Calu3 (cell line): ENCODE measurements around the gene USP10. TPM values are rescaled to one million over a fixed set of nuclear protein-coding genes. Genes with fewer than 3 reads are reported as not detected.

ENCODE experiments used
- BruUV-seq: library from RNA; stranded (reverse); fragments of 400-500 nt; replicated peaks from 2 replicates; lab custom pipeline; 2021; lab: Mats Ljungman, UMichigan
- CTCF ChIA-PET: fragments of 300-600 bp; sonication (Branson Sonifier 250); formaldehyde crosslinking; loops from one replicate; lab custom pipeline; 2022; ENCODE audit warnings: antibody characterized with exemption; lab: Charles Lee
- DNase-seq: peaks from one replicate; pipeline ENCODE4 v3.0.0; 2022
- H3K27ac Mint-ChIP-seq: one replicate; pipeline ENCODE4 v1.8.0; 2022; ENCODE audit warnings: mixed read lengths; ENCODE audit not compliant: unreplicated experiment
- H3K27me3 Mint-ChIP-seq: one replicate; pipeline ENCODE4 v1.8.0; 2022; ENCODE audit warnings: mixed read lengths; ENCODE audit not compliant: unreplicated experiment
- H3K36me3 Mint-ChIP-seq: one replicate; pipeline ENCODE4 v1.8.0; 2022; ENCODE audit warnings: mild to moderate bottlenecking, moderate library complexity, mixed read lengths; ENCODE audit not compliant: insufficient read depth, unreplicated experiment
- H3K4me1 Mint-ChIP-seq: one replicate; pipeline ENCODE4 v1.8.0; 2022; ENCODE audit warnings: mild to moderate bottlenecking, low read depth, mixed read lengths; ENCODE audit not compliant: unreplicated experiment
- H3K4me3 Mint-ChIP-seq: one replicate; pipeline ENCODE4 v1.8.0; 2022; ENCODE audit warnings: mild to moderate bottlenecking, low read depth, moderate library complexity, mixed read lengths; ENCODE audit not compliant: unreplicated experiment
- H3K9me3 Mint-ChIP-seq: one replicate; pipeline ENCODE4 v1.8.0; 2022; ENCODE audit warnings: low read depth, mixed read lengths; ENCODE audit not compliant: unreplicated experiment
- intact Hi-C: fragments of 100-400 bp; cut with micrococcal nuclease; formaldehyde crosslinking; loops from one replicate; pipeline ENCODE4 v1.10.0; 2022; ENCODE audit not compliant: unreplicated experiment
- total RNA-seq: library from RNA; stranded (reverse); gene quantifications from 2 replicates; pipeline ENCODE4 v1.2.3, GENCODE V29; 2022
- TF ChIP-seq, protein P1 (sequence below): fragments of 200-600 bp; IDR thresholded peaks from one replicate; pipeline ENCODE4 v1.8.0; 2022; ENCODE audit warnings: antibody characterized with exemption; ENCODE audit not compliant: unreplicated experiment

Gene USP10
- total RNA-seq, 1 experiment from 2014 or later, result 141 TPM

DNA sequence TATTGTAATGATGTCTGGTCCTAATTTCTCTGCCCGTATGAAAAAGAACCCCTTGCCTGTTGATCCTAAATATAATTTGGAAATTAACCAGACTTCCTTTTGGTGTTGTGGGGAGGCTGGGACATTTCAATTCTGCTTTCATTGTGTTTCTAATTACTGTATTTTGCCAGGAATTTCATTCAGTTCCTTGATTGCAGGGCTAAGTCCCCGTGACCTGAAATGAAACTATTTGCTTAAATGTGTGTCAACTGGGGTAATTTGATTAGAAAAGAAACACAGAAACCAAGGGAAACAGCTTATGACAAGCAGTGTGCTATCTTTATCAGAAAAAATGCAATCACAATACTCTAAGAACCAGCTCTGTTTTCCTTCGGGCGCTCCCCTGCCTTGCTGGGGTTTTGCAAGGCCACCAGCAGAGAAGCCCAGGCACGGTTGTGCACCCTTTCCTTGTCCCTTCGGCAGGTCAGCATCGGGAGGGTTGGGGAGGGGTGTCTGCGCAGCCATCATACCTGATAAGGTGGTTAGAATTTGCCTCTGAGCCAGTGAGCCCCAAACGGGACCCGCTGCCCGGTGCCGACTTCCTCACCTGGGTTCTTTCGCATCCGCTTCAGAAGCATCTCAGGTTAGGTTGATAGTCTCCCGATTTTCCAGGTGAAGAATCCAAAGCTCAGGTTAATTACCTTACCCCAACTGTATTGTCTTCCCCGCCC lies 32.0 kb upstream of the USP10 start:
- CTCF ChIA-PET, result no interaction called here
- Mint-ChIP-seq H3K4me3 (no peak overlapping the region), H3K9me3 (no peaks in the 10 kb centered on the region), H3K36me3 (peaks cover 21% of the 10 kb centered on the region), H3K27ac (no peak overlapping the region), H3K27me3 (no peaks in the 10 kb centered on the region), H3K4me1 (no peaks in the 10 kb centered on the region)
- no peak for DNase-seq
- intact Hi-C loops, result no loop called here
- BruUV-seq, result no TSS peak
- TF ChIP-seq, protein P1, sequence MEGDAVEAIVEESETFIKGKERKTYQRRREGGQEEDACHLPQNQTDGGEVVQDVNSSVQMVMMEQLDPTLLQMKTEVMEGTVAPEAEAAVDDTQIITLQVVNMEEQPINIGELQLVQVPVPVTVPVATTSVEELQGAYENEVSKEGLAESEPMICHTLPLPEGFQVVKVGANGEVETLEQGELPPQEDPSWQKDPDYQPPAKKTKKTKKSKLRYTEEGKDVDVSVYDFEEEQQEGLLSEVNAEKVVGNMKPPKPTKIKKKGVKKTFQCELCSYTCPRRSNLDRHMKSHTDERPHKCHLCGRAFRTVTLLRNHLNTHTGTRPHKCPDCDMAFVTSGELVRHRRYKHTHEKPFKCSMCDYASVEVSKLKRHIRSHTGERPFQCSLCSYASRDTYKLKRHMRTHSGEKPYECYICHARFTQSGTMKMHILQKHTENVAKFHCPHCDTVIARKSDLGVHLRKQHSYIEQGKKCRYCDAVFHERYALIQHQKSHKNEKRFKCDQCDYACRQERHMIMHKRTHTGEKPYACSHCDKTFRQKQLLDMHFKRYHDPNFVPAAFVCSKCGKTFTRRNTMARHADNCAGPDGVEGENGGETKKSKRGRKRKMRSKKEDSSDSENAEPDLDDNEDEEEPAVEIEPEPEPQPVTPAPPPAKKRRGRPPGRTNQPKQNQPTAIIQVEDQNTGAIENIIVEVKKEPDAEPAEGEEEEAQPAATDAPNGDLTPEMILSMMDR, result no peak

- CTCF ChIA-PET, result interaction anchor here (0.6 to 1.1 kb wide), 3 partner anchors 9 to 173 kb away, joined by 3 to 4 read pairs (median 3); no protein-coding TSS in a partner anchor
- TF ChIP-seq, protein P1, result no peak
- no peaks in the 10 kb centered on the region for H3K9me3 Mint-ChIP-seq
- no peaks in the 10 kb centered on the region for H3K4me1 Mint-ChIP-seq
- peaks cover 7% of the 10 kb centered on the region for H3K36me3 Mint-ChIP-seq
- intact Hi-C loops, result no loop called here
- H3K4me3 Mint-ChIP-seq, result no peak overlapping the region
- no peak for DNase-seq
- H3K27me3 Mint-ChIP-seq, result no peaks in the 10 kb centered on the region
- no peak overlapping the region for H3K27ac Mint-ChIP-seq
- no TSS peak for BruUV-seq
Observed at GRCh38 chr16:84670063-84670462, 29.7 kb upstream of the USP10 start.

DNA sequence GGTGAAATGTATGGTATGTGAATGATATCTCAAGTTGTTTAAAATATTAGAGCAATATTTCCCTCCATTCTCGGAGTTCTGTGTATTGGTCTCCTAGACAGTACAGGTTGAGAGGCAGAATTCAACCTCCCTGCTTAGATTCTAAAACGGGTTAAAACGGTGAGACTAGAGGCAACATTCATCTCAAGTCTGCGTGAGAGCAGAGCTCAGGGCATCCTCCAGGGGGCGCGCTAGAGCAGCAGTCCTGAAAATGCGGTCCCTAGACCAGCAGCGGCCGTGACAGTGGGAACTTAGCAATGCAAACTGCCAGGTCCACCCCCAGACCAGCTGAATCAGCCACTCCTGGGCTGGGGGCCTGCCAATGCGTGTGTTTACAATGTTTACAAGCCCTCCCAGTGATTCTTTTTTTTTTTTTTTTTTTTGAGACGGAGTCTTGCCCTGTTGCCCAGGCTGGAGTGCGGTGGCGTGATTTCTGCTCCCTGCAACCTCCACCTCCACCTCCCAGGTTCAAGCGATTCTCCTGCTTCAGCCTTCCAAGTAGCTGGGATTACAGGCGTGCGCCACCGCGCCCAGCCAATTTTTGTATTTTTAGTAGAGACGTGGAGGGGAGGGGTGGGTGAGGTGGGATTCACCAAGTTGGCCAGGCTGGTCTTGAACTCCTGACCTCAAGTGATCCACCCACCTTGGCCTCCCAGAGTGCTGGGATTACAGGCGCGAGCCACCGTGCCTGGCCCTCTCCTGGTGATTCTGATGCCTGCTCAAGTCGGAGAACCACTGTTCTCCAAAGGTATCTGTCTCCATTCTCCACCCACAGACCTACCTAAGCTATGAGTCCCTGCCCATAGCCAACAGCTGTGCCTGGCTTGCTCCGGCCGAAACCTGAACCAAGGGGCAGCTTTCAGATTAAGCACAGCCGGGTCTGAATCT lies 27.3 kb upstream of the USP10 start:
- no peak overlapping the region for H3K27ac Mint-ChIP-seq
- TF ChIP-seq, protein P1, result peak; percentile 93
- DNase-seq, result peak; percentile 90

DNA sequence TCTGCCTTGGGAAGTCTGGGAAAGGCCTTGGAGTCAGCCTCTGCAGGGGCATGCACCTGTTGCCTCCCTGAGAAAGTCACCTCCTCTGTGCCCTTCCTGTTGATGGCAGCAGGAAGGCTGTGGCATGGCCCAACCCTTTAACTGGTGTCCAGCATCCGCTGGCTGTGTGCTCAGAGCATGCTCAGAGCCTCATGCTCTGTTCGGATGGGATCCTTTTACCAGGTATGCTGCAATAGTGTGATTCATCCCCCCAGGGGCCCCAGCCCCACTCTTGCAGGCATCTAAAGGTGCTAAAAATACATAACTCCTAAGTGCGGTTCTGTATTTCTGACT lies 26.6 kb upstream of the USP10 start:
- H3K27ac Mint-ChIP-seq, result no peak overlapping the region
- peaks cover 23% of the 10 kb centered on the region for H3K27me3 Mint-ChIP-seq
- no peaks in the 10 kb centered on the region for H3K9me3 Mint-ChIP-seq
- BruUV-seq, result no TSS peak
- no peaks in the 10 kb centered on the region for H3K36me3 Mint-ChIP-seq
- no peak overlapping the region for H3K4me3 Mint-ChIP-seq
- CTCF ChIA-PET, result interaction anchor here (0.7 to 1.6 kb wide), 2 partner anchors 24 to 65 kb away, joined by 3 to 14 read pairs; no protein-coding TSS in a partner anchor
- DNase-seq, result no peak
- H3K4me1 Mint-ChIP-seq, result no peaks in the 10 kb centered on the region
- intact Hi-C loops, result loop anchor here (2.0 kb wide), 1 partner anchor 54 kb away; no protein-coding TSS in a partner anchor
- TF ChIP-seq, protein P1, result no peak

More for the DNA sequence above, 27.3 kb upstream of the USP10 start:
- Mint-ChIP-seq H3K9me3 (no peaks in the 10 kb centered on the region), H3K4me1 (no peaks in the 10 kb centered on the region), H3K36me3 (no peaks in the 10 kb centered on the region), H3K4me3 (no peak overlapping the region), H3K27me3 (peaks cover 17% of the 10 kb centered on the region)
- no TSS peak for BruUV-seq
- CTCF ChIA-PET, result interaction anchor here (0.7 to 1.6 kb wide), 15 partner anchors 9 to 256 kb away, joined by 3 to 21 read pairs (median 4); no protein-coding TSS in a partner anchor
- intact Hi-C loops, result loop anchor here (1.0 to 2.0 kb wide), 2 partner anchors 54 to 66 kb away; no protein-coding TSS in a partner anchor
